HG02623 (cell line): ENCODE measurements around the gene IL21.
A peak's percentile ranks its signal among the peaks of the same experiment; 100 is the strongest.

ENCODE experiments used
- ATAC-seq: cut with Tn5 transposase; IDR thresholded peaks from one replicate; pipeline ENCODE4 v1.9.1; 2021; ENCODE audit warnings: moderate library complexity; ENCODE audit not compliant: unreplicated experiment

IL21 gene

DNA sequence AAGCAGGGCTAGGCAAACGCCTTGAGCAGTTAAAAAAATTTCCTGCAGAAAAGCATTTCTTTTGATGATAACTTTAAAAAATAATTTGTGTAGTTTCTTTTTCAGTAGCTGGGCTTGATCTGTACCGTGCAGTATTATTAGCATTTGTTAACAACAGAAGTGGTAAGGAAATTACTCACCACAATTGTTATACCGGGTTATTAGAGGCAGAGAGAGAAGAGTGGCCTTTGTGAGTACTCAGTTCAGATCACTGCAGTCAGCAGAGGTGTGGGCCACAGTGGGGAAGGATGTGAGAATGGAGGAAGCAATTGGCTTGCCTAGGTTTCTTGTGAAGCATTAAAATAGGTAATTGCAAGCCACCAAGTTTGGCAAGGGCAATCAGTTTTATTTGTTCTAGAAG is 14.3 kb upstream of the IL21 start:
- ATAC-seq, result peak; percentile 37

DNA sequence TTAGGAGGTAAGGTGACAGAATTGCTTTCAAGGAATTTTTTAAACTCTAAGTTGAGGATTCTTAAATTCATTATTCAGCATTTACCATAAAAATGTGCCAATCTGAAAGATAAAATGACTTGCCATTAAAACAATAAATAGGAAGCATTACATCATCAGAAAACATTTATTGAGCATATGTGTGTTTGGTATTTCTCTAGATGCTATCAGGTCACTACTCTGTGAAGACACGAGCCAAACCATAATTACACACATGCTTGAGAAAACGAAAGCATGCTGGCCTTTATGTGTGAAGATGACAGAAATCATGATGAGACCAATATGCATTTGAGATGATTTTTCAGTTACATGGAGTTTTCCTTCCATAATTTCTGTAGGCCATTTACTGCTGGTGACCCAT is 12.3 kb upstream of the IL21 start:
- ATAC-seq, result no peak

DNA sequence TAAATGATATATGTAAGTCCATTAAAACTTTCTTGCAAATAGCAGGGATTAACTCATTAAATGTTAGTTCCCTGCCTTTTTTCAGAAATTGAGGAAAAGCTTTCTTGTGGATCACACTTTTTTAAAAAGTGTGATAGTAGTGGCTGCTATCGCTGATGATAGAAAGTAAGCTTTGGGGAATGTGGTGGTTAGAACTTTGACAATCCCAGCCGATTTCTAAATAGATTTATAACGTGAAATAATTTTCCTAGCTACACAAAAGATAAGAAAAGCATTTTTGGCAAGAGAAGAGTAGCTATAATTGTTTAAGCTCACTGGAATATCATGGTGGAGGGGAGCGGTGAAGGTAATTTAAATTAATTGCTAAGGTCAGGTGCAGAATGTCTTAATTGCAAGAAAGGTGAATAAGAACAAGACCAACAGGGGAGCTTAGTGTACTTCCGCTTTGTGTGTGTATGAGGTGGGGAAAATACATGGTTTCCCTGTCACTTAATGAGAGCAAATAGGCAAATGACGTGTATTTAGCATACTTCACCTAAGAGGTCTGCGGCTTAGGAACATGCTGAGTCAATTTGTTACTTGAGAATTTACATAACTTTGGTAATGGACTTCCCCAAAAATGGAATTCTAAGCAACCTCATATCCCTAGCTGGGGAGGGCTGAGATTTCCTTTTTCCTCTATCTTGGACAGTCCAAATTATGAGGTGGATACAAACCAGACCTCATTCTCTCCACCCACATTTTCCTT is 11.7 kb upstream of the IL21 start:
- peak; percentile 72 for ATAC-seq

DNA sequence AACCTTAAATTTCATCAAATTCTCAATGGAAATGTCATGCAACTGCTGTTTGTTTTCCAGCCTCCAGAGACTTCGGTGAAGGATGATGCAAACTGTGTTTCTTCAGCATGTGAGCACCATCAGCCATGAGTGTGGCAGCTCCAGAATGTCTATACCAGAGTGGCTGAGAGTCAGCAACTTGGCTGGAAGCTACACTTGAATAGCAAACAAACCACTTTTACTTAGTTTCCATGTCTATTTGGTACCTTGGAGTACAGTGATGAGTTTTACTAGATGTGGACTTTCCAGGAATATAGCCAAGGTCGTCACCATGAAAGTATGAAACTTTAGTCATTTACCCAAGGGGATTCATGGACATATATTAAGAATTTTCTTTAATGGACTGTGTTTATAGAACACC is 4.3 kb upstream of the IL21 start:
- ATAC-seq, result no peak

DNA sequence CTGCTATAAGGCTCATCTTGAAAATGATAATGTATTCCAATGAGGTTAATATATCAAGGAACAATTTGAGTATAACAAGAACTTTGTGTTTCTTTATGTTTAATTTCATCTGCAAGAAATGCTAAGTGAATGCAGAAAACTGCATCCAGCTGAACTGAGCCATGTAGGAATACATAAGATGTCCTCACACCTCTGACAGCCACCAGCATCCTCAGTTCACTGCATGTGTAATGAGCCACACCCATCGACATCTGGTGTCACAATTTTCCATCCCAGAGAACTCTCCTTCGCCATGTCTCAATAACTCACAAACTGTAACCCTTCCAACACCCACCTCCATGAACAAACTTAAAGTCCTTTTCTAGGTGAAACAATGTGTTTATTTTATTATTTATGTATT is 3.3 kb upstream of the IL21 start:
- ATAC-seq, result no peak

DNA sequence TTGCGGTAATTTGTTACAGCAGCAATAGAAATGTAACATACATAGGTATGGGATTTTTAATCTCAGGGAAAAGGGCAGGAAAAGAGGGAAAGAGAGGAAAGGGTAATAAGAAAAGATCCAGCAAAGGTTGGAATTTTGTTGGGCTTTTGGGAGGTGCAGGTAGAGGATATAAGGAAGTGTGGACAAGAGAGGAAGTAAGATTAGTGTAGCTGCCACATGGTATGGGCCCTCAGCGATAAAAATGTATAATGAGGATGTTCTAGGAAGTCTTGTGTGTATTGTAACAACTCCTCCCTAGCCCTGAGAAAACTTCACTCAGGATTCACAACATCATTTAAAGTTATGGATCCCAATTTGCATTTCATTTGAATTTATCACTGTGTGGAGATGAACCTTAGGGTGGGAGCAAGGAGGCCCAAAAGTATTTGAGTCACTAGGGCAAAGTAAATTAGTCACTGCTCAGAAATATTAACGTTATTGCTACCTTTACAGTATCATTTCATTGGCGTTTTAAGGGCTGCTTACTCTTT is 2.8 kb upstream of the IL21 start:
- no peak for ATAC-seq

DNA sequence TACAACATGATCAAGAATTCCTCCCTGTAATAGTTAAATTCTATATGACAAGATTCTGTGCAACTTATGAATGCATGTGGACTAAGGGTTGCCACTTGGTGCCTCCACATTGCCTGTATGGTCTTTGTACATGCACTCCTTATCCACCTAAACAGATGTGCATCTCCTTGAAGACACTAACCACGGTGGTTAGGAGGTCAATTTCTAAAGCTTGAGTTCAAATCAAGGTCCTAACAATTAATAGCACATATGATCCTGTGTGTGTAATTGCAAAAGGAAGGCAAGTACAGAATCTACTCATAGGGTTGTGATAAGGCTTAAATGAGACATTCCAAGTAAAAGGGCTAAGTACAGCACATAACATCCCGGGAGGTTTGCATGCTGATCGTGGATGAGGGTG is 1.5 kb upstream of the IL21 start:
- no peak for ATAC-seq

DNA sequence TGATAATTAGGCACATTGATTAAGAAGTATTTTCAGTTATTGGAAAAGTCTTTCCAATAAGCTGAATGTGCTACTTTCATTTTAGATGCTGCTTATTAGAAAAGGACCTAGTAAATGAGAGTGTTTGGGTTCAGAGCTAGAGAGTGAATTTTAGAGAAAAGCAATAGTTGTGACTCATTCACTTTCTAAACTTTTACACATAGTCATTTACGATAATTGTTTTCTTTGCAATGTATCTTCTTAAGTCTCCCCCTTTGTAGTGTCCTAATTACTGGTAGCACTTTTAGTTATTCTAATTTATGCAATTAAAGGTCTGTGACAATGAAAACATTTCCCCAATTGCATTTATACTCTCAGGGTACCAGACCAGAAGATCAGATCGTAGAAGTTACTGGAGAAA is 1.3 kb downstream of the IL21 start:
- no peak for ATAC-seq

DNA sequence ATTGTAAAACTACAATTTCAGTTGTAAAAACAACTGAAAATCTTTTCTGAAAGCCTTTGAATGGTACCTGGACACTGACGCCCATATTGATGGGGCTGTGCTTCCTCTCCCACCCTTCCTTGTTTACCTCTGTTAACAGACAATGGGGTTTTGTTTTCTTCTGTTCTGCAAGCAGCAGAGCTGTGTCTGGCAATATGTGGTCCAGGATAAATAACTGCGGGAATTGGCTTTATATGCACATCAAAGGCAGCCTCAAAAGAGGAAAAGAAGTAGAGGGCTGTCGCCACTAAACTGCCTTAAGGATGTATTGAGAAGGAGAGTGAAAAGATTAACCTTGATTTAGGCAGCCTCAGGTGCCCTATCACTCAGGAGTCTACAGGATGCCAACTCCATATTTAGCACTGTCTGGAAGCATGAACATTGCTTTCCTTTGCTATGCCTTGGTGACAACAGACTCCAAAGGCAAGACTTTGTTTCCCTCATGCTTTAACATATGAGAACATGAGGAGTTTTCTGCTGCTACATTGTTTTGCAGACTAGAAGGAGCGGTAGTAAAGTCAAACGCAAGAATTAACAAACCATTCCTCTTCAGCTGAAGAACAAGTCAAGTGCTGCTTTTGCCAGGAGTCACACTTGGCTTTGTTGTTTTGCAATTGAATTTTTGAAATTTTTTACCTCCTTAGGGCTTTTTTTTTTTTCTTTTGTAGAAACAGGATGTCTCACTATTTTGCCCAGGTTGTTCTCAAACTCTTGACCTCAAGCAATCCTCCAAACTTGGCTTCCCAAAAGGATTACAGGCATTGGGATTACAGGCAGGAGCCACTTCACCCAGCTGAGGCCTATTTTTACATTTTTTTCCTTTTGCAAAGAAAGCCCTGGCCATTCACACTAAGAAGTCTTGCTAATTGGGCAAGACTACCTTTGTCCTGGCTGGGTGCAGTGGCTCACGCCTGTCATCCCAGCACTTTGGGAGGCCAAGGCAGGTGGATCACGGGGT is 3.0 kb downstream of the IL21 start:
- no peak for ATAC-seq

DNA sequence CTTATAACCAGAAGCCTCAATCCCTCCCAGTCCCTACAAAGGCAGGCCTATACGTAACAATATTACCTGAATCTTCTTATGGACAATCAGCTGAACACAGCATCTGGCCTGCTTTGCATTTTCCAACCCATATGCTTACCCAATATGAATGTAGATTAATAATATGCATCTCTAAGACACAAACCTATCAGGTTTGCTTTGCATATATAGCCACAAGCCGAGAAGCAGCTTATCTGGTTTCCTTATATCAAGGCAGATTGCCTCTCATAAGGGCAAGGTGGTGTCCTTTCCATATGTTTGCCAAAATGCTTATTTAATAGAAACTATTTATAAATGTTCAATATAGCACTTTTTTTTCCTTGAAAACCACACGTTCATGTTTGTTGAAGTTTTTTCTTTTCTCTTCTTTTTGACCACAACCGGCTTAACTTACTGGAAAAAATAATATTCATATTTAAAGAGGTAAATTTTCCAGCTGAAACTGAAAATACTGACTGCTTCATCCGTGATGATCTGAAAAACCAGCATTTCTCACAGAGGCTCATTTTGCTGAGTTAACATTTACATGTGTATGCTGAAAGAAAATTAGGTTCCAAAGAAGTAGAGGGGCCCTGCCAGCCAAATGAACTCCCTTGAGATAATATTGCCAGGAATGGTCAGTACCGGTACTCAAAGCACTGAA is 3.8 kb downstream of the IL21 start:
- ATAC-seq, result no peak

DNA sequence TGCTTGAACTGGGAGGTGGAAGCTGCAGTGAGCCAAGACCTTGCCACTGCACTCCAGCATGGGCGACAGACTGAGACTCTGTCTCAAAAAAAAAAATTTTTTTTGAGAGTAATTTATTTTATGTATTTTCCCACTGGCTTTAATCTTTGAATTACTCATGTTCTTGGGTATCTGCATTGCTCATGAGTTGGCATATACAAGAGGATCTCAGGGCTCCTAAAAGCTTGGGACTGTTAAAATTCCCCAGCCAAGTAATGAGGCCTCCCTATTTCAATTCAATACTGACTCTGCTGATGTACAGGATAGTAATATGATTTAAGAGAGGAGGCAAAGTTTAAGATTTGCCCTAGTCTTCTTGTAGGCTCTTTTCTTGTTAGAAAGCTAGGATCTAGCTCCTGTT is 6.2 kb downstream of the IL21 start:
- no peak for ATAC-seq

DNA sequence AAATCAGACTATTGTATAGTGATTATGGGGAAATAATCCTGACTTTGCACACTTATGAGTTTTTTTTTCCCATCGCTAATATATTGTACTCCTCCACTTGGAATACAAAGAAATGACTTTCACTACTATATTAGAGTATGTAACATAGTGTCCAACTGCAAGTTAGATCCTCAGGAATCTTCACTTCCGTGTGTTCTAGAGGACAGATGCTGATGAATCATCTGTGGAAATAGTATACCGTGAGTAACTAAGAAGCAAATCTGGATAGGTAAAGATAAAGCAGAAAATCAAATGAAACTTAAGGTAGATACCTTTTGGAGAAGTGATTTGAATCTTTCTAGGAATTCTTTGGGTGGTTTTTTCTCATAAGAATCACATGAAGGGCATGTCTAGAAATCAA is 8.3 kb downstream of the IL21 start:
- ATAC-seq, result no peak

DNA sequence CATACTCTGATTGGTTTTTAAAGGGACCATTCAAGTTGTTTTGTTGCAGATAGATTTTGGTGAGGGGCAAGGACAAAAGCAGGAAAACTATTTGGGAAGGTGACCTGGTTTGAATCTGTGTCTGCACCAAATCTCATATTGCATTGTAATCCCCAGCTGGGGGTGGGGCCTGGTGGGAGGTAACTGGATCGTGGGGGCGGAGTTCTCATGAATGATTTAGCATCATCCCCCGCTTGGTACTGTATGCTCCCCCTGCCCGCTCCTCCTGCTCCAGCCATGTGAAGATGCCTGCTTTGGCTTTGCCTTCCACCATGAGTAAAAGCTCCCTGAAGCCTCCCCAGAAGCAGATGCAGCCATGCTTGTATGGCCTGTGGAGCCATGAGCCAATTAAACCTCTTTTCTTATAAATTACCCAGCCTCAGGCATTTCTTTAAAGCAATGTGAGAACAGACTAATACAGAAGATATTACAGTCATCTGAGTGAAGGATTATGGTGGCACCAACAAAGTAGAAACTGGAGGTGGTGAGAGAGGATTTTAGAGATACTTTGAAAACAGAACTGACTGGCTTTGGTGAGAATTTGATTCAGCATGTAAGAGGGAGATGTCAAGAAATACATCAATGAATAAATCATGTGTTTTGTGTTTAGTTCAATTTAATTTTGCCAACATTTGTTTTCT is 14.4 kb downstream of the IL21 start:
- no peak for ATAC-seq

DNA sequence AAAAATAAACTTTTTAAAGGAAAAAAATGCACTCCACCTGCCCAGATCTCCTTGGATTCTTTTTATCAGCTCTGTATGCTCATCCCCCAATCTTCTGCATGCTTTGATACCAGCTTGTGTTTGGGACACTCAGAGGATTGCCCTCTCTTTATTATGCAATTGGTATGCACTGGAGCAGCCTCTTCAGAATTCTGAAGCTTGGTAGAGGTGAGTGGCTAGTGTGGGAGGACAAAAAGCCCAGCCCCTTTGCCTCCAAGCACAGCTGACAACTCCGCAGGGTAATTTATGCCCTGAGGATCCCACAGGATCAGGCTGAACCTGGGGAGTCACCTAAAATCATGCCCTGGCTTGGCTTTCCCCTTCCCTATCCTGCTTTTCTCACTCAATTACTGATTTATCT is 16.7 kb downstream of the IL21 start:
- ATAC-seq, result no peak

DNA sequence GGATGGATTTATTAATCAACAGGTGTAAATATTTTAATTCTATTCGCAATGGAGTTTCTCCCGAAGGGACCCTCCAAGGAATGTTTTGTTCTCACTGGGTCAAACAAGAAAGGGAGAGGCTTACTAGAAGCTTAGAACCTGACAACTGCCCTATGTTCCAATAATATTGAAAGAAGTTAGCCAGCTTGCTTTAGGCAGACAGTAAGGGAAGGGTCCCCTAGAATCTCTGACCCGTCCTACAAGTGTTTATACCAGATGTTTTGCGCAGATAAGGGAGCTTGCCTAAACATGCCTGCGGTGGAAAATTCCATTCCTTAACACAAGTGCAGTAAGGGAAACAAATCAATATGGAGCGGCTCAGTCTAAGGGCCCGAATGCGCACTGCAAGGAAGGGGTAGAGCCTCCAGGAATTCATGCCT is 17.7 kb downstream of the IL21 start:
- no peak for ATAC-seq

DNA sequence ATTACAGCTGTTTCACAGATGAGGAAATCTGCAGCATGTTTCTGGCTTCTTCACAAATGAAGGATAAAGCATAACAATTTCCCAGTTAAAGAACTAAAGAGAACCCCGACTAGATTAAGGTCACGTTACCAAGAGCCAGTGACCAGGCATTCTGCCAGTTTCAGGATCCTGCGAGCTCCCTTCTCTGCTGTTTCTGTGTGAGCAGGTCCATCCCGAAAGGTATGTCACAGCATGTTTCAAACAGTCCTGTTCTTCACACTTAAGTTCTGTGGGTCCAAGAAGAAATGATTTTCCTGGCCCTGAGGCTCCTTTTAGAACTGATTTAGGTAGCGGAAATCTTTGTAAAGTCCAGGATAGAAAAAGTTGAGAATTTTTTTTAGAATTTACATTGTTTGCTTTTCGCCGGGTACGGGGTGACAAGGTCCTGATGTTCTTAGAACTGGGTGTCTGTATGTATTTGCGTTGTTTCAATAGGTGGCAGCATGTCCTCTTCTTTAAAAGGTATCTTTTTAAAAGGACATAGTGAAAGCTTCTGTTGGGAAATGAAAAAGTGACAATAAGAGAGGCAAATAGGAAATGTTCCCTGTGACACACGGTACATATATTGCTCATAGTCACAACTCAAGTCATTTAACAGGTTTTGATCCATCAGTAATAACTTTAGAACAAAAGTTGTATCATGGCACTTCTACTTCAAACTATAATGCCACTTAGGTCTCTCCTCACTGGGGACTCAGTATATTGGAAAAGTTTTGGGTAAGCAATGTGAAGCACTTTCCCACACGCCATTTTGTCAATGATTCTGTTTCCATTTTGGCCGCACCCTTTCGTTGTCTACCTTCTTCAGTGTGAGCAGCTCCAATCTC is 18.4 kb downstream of the IL21 start:
- ATAC-seq, result no peak

DNA sequence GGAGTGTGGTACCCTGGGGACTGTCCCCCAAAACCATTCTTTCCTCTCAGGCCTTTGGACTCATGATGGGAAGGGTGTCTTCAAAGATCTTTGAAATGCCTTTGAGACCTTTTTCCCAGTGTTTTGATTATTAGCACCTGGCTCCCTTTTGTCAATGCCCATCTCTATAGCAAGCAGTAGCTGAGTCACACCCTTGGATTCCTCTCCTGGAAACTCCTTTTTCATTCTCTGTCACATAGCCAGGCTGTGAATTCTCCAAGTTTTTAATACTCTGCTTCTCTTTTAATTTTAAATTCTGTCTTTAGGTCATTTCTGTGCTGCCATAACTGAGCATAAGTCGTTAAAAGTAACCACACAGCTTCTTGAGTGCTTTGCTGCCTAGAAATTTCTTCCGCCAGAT is 29.7 kb downstream of the IL21 start:
- no peak for ATAC-seq

DNA sequence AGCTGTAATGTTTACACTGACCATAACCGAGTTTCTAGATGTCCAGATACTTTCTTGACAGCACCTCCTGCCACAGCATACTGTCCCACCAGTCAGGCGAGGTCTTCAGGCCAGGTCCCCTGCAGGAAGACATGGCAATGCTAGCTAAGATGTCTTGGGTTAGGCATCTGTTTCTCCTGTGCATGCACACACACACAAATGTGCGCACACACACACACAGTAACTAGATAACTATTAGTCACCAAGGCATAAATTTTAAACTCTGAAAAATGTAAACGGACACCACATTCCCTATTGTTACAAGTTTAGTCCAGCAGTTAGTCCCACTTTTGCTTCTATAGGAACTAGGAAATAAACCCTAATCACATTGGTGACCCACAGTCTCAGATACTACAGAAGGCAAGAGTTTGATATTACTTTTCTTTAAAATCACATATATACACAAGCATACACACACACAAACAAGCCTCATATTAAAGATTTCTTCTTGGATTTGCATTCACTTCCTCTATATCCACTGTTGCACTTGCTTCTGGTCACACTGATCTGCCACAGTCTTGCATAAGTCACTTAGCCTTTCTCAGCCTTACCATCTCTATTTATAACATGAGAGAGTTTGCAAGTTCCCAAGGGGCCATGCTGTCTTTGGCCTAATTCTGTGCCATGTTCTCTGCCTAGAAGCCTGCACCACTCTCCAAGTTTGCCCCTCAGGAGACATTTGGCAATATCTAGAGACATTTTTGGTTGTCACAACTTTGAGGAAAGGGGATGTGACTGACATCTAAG is 32.2 kb downstream of the IL21 start:
- ATAC-seq, result no peak

DNA sequence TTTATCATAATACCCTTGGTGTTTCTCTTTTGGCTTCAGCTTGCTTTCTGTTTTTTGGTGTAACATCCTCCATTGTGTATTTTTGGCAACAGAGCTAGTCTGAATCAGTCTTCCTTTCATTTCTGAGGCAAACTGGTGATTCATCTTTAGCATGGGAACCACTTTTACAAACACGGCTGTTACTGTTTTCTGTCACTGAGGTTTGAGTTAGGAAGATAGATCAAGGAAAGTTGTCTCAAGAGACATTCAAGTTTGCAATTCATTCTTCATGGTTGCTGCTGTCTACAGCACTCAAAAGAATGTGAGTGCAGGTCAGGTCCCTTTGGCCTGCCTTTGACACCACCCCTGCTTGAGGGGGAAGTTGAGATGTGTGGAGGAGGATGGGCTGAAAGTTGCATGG is 36.3 kb downstream of the IL21 start:
- peak; percentile 62 for ATAC-seq
